GM19099 (cell line): ENCODE results near the gene SLC2A9.

Source experiments
- POLR2A ChIP-seq: IDR thresholded peaks from 3 replicates; pipeline ENCODE4 v1.6.1; 2011; ENCODE audit warnings: low read depth; ENCODE audit not compliant: insufficient read length; ENCODE audit errors: extremely low read depth

SLC2A9 gene

DNA sequence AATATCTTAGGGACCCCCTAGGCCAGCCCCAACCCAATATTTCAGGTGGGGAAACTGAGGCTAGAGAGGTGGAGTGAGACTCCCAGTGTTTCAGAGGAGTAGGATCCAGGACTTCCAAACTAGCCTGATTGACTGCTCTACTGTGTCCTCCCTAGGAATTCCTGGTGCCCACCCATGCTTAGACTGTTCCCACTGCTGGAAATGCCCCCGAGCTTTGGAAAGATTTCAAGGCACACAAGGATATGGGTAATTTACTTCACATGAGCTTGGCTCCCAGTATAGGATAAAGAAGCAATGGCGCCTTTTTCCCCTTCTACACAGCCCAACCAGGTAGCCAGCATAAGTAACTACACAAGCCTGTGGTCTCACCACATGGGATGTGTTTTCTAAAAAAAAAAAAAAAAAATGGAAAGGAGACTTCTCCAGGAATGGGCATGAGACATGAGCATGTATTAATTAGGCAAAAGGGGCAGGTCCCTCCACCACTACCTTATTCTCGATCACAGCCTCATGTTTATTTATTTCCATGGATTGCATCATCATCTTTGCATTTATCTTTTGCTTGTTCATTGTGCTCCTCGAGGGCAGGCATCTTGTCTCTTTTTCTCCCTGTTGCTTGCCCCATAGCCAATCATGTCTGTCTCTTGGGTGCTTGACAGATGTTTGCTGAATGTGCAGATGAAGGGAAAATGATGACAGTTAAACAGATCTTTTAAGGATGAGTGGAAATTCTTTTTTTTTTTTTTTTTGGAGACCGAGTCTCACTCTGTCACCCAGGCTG lies 173.1 kb downstream of the SLC2A9 start:
- TF ChIP-seq POLR2A = no peak

DNA sequence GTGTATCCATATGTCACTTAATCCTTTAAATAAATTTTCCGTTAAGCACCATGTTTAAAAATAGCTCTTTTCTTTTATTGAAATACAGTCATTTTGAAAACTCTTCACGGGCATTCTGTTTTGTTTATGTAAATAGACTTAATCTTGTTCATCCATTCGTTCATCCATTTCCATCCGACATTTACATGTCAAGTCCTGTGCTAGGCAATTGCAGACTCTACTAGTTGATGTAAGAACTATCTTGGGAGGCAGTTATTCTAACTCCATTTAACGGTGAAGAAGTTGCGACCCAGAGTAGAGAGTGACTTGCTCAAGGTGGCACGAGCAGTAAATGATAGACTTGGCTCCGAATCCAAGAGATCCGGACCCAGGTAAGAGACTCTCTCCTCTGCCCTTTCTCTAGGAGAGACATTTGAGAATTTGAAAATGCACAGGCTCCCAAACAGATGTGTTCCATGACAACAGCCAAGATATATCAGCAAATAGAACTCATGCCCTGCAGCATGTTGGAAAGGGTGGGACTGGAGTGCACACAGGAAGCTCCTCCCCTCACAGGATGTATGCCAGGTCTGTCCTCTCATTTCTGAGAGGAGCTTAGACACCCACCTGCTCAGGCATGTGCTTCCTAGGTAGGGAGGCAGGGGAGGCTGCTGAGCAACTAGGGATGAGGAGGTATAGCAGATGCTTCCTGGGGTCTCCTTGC lies 175.4 kb downstream of the SLC2A9 start:
- no peak for TF ChIP-seq POLR2A

DNA sequence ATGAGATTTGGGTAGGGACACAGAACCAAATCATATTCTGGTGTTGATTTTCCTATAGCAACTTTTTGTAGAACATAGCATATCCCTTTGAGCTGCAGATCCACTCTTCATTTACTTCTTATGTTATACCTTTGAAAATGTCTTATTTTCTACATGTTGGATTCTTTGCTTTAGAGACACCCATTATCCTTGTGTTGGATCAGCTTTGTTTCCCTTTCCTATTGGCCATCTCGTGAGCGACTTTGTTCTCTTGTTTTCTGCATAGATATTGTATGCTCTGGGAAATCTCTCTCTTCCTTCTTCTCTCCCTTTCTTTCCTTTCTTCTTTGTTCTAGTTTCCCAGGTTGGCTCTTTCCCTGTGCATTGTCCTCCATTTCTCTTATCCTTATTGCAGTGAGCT lies 180.2 kb downstream of the SLC2A9 start:
- TF ChIP-seq POLR2A = no peak

DNA sequence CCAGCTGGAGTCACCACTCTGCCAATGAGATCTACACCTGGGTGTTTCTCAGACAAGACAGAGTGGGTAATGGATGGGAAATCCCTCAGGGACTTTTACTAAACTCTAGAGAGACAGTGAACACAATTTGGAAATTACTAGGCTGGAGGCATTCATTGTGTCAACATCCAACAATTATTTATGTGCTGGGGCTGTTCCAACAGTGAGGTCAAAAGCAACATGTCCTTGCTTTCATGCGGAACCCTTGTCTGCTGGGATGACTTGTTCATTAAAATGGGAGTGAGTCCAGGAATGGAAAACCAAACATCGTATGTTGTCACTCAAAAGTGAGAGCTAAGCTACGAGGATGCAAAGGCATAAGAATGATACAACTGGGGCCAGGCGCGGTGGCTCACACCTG lies 185.9 kb downstream of the SLC2A9 start:
- no peak for TF ChIP-seq POLR2A

DNA sequence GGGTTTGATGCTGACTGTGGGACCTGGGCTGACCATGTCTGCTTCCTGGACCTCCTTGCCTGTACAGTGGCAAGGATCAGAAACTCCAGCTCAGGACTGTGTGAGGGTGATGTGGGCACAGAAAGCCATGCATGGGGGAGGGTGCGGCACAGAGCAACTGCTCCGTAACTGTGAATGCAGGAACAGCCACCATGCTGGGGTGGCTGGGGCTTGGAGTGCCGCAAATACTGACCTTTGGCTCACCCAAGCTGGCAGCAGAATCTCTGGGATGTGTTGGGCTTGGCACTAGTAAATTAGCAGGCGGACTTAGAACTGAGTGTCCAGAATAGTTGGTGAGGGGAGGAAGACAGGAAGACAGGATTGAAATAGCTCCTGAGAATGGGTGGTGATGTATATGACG lies 187.9 kb downstream of the SLC2A9 start:
- no peak for TF ChIP-seq POLR2A

DNA sequence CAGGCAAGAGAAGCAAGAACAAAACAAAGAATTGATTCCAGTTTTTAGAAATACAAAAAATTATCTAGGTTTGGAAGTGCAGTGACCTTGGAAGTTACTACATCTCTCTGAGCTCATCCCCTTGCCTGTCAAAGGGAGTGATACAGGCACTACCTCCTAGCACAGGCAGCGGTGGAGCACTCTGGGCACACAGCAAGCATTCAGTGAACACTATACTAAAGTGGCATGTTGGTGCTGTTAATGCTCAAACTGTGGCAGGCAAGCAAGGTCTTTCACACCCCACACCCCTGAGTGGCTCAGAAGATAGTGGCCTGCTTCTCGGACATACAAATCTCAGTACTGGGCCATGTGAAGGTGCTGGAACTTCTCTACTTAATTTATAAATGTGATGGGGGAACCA lies 188.7 kb downstream of the SLC2A9 start:
- TF ChIP-seq POLR2A = no peak

DNA sequence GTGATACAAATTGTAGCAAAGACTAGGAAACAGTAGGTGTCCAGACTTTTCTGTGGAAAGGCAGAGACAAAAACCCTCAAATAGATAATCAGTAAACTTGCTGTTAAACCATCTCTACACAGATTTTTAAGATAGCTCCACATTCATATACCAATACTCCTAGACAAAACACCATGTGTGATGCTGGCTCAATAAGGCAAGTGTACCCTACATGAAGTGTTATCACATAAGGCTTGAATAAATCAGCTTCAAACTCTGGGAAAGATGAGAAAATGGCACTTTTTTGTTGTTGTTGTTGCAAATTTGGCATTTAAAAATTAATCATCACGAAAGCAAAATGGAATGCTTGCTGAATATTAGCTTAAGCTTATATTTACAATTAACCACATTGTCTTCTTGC lies 194.7 kb downstream of the SLC2A9 start:
- TF ChIP-seq POLR2A = no peak

DNA sequence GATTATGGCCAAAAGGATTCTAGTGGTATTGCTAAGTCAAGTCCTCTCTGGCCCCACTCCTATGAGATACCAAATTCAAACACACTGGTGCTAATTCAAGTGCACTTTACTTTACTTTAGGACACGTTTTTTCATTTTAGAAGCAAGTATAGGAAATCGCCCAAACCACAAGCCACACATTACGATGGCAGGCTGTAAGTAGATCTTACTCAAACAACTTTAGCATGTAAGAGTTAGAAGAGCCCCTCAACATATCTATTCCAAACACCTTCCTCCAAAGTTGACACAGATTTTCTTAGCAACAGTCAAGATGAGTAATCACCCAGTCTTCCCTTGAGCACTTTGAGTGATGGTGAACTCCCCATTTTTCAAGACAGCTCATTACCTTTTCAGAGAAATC lies 196.2 kb downstream of the SLC2A9 start:
- TF ChIP-seq POLR2A = no peak

DNA sequence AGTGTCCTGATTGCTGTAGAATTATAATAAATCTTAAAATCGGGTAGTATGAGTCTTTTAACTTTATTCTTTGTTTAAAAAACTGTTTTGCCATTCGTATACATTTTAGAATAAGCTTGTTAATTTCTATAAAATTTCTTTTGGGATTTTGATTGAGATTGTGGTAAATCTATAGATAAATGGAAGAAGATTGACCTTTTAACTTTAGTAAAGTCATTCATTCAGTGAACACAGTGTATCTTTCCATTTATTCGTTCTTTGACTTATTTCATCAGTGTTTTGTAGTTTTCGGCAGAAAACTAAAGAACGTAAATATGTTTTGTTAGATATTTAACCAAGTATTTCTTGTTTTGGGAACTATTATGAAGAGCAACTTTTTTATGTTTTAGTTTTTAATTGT lies 201.0 kb downstream of the SLC2A9 start:
- no peak for TF ChIP-seq POLR2A

DNA sequence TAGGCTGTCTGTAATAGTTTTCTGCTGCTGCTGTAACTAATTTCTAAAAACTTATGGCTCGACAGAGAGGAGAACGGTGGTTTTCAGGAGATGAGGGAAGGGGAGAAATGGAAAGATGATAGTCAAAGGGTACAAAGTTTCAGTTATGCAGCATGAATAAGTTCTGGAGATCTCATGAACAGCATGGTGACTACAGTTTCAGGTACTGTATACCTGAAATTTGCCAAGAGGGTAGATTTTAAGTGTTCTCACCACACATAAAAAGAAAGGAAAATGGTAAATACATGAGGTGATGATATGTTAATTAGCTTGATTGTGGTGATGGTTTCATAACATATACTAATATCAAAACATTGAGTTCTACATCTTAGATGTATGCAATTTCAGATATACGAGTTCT lies 205.0 kb downstream of the SLC2A9 start:
- TF ChIP-seq POLR2A = no peak

DNA sequence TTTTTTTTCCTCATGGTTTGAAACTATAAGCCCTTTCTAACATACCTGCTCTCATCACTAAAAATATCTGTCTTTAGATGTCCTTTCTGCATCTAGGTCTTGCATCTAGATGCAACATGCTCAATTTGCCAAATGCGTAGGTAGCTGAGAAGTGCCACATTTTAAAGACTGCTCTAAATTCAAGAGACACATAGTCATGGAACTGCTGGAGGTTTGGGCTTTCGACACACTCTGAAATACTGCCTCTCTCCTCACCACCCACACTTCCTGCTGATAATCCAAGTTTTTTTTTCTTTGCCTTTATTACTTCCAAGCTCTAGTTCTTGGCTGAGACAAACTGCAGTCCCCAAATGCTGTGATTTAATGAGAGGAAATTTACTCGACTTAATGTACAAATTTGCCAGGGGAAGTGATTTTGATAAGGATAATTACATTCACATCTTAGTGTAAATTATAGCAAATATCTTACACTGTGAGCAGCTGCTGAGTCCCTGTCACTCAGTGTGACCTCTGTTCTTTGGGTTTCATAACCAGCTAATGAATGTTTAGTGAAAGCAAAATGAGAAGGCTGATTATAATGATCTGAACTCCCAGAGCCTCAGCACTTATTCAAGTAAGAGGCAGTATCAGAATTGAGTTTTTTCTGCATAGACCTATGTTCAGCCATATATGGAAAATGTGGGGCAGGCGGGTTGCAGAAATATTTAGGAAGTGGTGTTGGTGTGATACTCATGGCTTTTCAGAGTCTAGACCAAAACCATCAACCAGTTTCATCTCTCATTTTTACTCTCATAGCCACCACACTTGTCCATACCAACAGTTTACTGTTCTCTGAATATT lies 208.6 kb downstream of the SLC2A9 start:
- TF ChIP-seq POLR2A = no peak

DNA sequence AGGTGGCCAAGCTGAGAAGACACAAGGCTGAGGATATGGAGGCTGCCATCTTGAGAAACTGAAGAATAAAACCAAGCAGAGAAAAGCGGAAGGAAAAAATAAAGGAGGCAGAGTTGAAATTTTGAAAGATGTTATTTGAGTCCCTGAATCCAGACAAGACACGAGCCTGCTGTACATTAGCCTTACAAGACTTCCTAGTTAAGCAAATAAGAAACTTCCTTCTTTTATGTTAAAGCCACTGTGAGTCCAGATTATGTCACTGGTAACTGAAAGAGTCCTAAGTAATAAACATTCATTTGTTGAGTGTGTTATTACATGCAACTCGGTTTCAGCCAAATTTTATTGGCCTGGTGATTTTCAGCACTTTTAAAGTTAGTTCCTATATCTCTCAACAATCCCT lies 209.5 kb downstream of the SLC2A9 start:
- TF ChIP-seq POLR2A = no peak

DNA sequence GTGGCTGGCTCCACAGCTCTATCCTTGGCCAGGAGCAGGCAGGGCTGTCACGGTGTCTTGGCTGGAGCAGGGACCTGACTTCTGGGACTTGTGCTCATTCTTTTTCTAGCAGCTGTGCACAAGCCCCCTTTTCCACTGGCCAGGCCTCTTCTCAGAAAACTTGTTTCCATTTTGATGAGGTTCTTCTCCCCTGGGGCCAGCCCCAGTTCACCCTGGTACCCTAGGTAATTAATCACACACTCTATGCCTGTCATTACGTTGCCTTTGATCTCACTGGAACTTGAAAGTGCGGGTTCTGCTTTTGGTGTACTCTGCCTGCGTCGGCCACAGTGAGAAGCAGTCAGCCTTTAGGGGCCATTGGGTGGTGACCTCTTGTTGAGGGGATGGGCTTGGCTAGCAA lies 213.2 kb downstream of the SLC2A9 start:
- no peak for TF ChIP-seq POLR2A

DNA sequence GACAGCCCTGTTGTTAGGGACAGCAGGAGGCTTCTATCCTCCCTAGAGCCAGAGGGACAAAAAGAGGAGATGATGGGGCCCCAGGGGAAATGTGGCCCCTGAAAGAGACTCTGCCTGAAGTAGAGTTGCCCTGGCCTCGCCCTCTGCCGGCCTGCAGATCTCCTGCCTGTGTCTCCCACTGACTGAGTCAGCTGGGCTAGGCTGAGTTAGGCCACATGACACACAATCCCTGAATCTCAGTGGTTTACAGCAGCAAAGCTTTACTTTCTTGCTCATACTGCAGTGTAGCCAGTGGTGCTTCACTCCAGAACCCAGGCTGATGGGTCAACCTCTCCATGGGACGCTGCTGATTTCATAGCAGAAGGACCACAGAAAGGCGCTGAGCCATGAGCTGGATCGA lies 216.4 kb downstream of the SLC2A9 start:
- TF ChIP-seq POLR2A = no peak

DNA sequence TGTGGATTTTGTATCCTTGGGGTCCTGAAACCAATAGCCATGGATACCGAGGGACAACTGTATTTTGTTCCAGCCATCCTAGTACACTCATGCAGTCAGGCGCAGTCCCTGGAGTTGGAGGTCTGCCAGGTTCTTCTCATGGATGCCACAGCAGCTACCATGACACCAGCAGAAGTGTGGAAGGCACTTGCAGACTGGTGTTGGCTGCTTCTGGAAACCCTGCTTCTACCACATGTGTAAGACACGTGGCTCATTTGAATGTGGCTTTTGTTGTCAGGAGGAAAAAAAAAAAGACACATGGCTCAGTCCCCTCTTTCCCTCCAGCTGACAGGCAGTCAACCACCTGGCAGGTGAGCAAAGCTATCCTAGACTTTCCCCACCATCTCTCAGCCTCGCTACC lies 220.4 kb downstream of the SLC2A9 start:
- TF ChIP-seq POLR2A = no peak

DNA sequence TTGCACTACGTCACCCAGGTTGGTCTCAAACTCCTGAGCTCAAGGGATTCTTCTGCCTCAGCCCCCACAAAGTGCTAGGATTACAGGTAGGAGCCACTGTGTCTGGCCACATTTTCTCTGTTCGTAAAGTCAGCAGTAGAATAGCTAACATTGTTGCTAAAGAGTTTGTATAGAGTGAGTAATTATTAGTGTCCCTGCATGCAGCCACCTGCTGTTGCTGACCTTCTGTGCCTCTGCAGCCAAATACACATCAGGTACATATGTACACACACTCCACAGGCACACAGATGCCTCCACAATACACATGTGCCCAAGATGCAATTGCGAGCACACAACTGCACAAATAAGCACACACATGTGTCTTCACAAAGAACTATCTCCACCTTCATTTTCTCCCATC lies 228.9 kb downstream of the SLC2A9 start:
- no peak for TF ChIP-seq POLR2A
